Endometrial microvascular endothelial cells (primary cell): Measurements from ENCODE around the gene MLLT3. TPM values are rescaled to one million over a fixed set of nuclear protein-coding genes. Genes with fewer than 3 reads are reported as not detected.

Experiments used
- in situ Hi-C: cut with HindIII; loops from 2 replicates; pipeline ENCODE4 v1.10.0; 2017; ENCODE audit warnings: low sequenced_read_pairs, low pct_unique_long_range_greater_than_20kb; ENCODE audit errors: inconsistent ontology term
- total RNA-seq: library from RNA; depleted of rRNA; stranded (reverse); fragments of >200 nt; gene quantifications from one replicate; pipeline ENCODE4 v1.2.3, GENCODE V29; 2015; ENCODE audit errors: inconsistent ontology term

MLLT3 gene
- total RNA-seq, 1 donor from 2014 or later = 4.6 TPM

GRCh38 chr9:20377790-20378189, 244.5 kb downstream of the MLLT3 start:
- in situ Hi-C loops = no loop called here

GRCh38 chr9:20376731-20377375, 245.4 kb downstream of the MLLT3 start:
- in situ Hi-C loops = no loop called here

GRCh38 chr9:20376042-20376441, 246.3 kb downstream of the MLLT3 start:
- in situ Hi-C loops = no loop called here

- in situ Hi-C loops = loop anchor here (25.0 kb wide), 1 partner anchor 239 kb away; the partner anchor contains the start of gene MLLT3
Measured at GRCh38 chr9:20373263-20373662, 249.0 kb downstream of the MLLT3 start.

GRCh38 chr9:20369391-20369790, 252.9 kb downstream of the MLLT3 start:
- in situ Hi-C loops = loop anchor here (25.0 kb wide), 1 partner anchor 243 kb away; the partner anchor contains the start of gene MLLT3

- in situ Hi-C loops = loop anchor here (25.0 kb wide), 1 partner anchor 244 kb away; the partner anchor contains the start of gene MLLT3
Measured at GRCh38 chr9:20367855-20368254, 254.4 kb downstream of the MLLT3 start.

- in situ Hi-C loops = loop anchor here (25.0 kb wide), 1 partner anchor 247 kb away; the partner anchor contains the start of gene MLLT3
Measured at GRCh38 chr9:20364959-20365358, 257.3 kb downstream of the MLLT3 start.

GRCh38 chr9:20363233-20363632, 259.1 kb downstream of the MLLT3 start:
- in situ Hi-C loops = loop anchor here (25.0 kb wide), 1 partner anchor 249 kb away; the partner anchor contains the start of gene MLLT3

GRCh38 chr9:20361656-20362570, 260.4 kb downstream of the MLLT3 start:
- in situ Hi-C loops = loop anchor here (25.0 kb wide), 1 partner anchor 250 kb away; the partner anchor contains the start of gene MLLT3

- in situ Hi-C loops = loop anchor here (25.0 kb wide), 1 partner anchor 251 kb away; the partner anchor contains the start of gene MLLT3
Measured at GRCh38 chr9:20361229-20361628, 261.1 kb downstream of the MLLT3 start.

GRCh38 chr9:20358207-20358606, 264.1 kb downstream of the MLLT3 start:
- in situ Hi-C loops = loop anchor here (25.0 kb wide), 1 partner anchor 254 kb away; the partner anchor contains the start of gene MLLT3

GRCh38 chr9:20357037-20357432, 265.3 kb downstream of the MLLT3 start:
- in situ Hi-C loops = loop anchor here (25.0 kb wide), 1 partner anchor 255 kb away; the partner anchor contains the start of gene MLLT3

GRCh38 chr9:20356403-20357036, 265.8 kb downstream of the MLLT3 start:
- in situ Hi-C loops = loop anchor here (25.0 kb wide), 1 partner anchor 256 kb away; the partner anchor contains the start of gene MLLT3

GRCh38 chr9:20355022-20355421, 267.3 kb downstream of the MLLT3 start:
- in situ Hi-C loops = loop anchor here (25.0 kb wide), 1 partner anchor 257 kb away; the partner anchor contains the start of gene MLLT3

- in situ Hi-C loops = loop anchor here (25.0 kb wide), 1 partner anchor 258 kb away; the partner anchor contains the start of gene MLLT3
Measured at GRCh38 chr9:20353931-20354652, 268.2 kb downstream of the MLLT3 start.

- in situ Hi-C loops = loop anchor here (25.0 kb wide), 1 partner anchor 259 kb away; the partner anchor contains the start of gene MLLT3
Measured at GRCh38 chr9:20353524-20353923, 268.8 kb downstream of the MLLT3 start.

GRCh38 chr9:20352591-20352990, 269.7 kb downstream of the MLLT3 start:
- in situ Hi-C loops = loop anchor here (25.0 kb wide), 1 partner anchor 260 kb away; the partner anchor contains the start of gene MLLT3

GRCh38 chr9:20351715-20352114, 270.6 kb downstream of the MLLT3 start:
- in situ Hi-C loops = loop anchor here (25.0 kb wide), 1 partner anchor 261 kb away; the partner anchor contains the start of gene MLLT3
